BJ (cell line): Measurements from ENCODE around the gene DCTN5. TPM values are rescaled to one million over a fixed set of nuclear protein-coding genes. Genes with fewer than 3 reads are reported as not detected.

Experiments
- CTCF ChIA-PET: fragments of 350-600 bp; formaldehyde crosslinking; extraction: SDS; loops from one replicate; lab custom pipeline; 2021; ENCODE audit warnings: antibody characterized with exemption, inconsistent platforms; lab: Yijun Ruan, JAX
- POLR2A ChIA-PET: fragments of 300-600 bp; sonication (Branson Sonifier 250); formaldehyde crosslinking; extraction: SDS; loops from one replicate; lab custom pipeline; 2021; ENCODE audit warnings: antibody characterized with exemption; lab: Charles Lee
- DNase-seq: peaks from one replicate; pipeline ENCODE4 v3.0.0-alpha.2; 2011; ENCODE audit warnings: low read depth
- H3K27me3 ChIP-seq: 2 replicates; pipeline ENCODE4 v1.6.0; 2011; ENCODE audit warnings: low read length; ENCODE audit not compliant: control insufficient read depth, insufficient read depth
- H3K36me3 ChIP-seq: 2 replicates; pipeline ENCODE4 v1.5.1; 2011; ENCODE audit warnings: low read length; ENCODE audit not compliant: control insufficient read depth, insufficient read depth
- H3K4me3 ChIP-seq: 2 replicates; pipeline ENCODE4 v1.5.1; 2011; ENCODE audit warnings: low read depth, mild to moderate bottlenecking, control low read depth, low read length
- CTCF ChIP-seq: IDR thresholded peaks from 2 replicates; pipeline ENCODE4 v1.5.1; 2011; ENCODE audit warnings: low read depth, mild to moderate bottlenecking, control low read depth, inconsistent platforms, low read length, moderate library complexity; ENCODE audit not compliant: insufficient read depth
- polyA plus RNA-seq: library from polyadenylated mRNA; depleted of rRNA; stranded (reverse); fragments of >200 nt; gene quantifications from 2 replicates; pipeline ENCODE4 v1.2.3, GENCODE V29; 2011

The DCTN5 gene
- polyA plus RNA-seq, 1 experiment: 54.0 TPM

GRCh38 chr16:23679274-23679985 is 38.2 kb downstream of the DCTN5 start:
- no peaks in the 10 kb centered on the region for H3K27me3 ChIP-seq
- ChIA-PET POLR2A (no interaction called here), CTCF (interaction anchor here (0.8 to 2.3 kb wide), 3 partner anchors 11 to 48 kb away, joined by 3 to 12 read pairs (median 3); no protein-coding TSS in a partner anchor)
- DNase-seq: no peak
- peaks cover 3% of the 10 kb centered on the region; the same call in 1 of the 2 replicates for H3K36me3 ChIP-seq
- peak overlapping the region; percentile 50 for H3K4me3 ChIP-seq
- no peak for TF ChIP-seq CTCF

- no peaks in the 10 kb centered on the region for H3K27me3 ChIP-seq
- DNase-seq: no peak
- POLR2A ChIA-PET: no interaction called here
- no peak for TF ChIP-seq CTCF
- CTCF ChIA-PET: interaction anchor here (0.8 to 2.3 kb wide), 2 partner anchors 12 to 14 kb away, joined by 3 to 12 read pairs; no protein-coding TSS in a partner anchor
- peaks cover 3% of the 10 kb centered on the region; the same call in 1 of the 2 replicates for H3K36me3 ChIP-seq
- H3K4me3 ChIP-seq: peak overlapping the region; percentile 50
Observed at GRCh38 chr16:23679986-23680336, 38.7 kb downstream of the DCTN5 start.

GRCh38 chr16:23682181-23682580 is 40.9 kb downstream of the DCTN5 start:
- ChIA-PET POLR2A (no interaction called here), CTCF (no interaction called here)
- Histone ChIP-seq H3K27me3 (no peaks in the 10 kb centered on the region), H3K36me3 (peaks cover 3% of the 10 kb centered on the region; the same call in 1 of the 2 replicates), H3K4me3 (no peak overlapping the region)
- no peak for DNase-seq
- no peak for TF ChIP-seq CTCF

GRCh38 chr16:23683487-23683886 is 42.2 kb downstream of the DCTN5 start:
- no peaks in the 10 kb centered on the region for H3K27me3 ChIP-seq
- CTCF ChIA-PET: no interaction called here

More at GRCh38 chr16:23683487-23683886, 42.2 kb downstream of the DCTN5 start:
- Histone ChIP-seq H3K4me3 (no peak overlapping the region), H3K36me3 (peaks cover 7% of the 10 kb centered on the region; the same call in 1 of the 2 replicates)
- POLR2A ChIA-PET: no interaction called here
- no peak for DNase-seq
- TF ChIP-seq CTCF: no peak
